ENCODE results near the gene ZNF541. TPM values are rescaled to one million over a fixed set of nuclear protein-coding genes. Genes with fewer than 3 reads are reported as not detected.

Gene ZNF541
- total RNA-seq, 4 donors from 2014 or later: 0.16 TPM; not detected in 3

GRCh38 chr19:47610902-47611301 is 38.0 kb upstream of the ZNF541 start:
- peaks cover 24 to 46% (median 27%) of the 10 kb centered on the region in 4 donors for H3K4me1 ChIP-seq
- no peaks in the 10 kb centered on the region for H3K27me3 ChIP-seq
- H3K27ac ChIP-seq: peak overlapping the region; percentile 97 to 98 (median 98)
- TF ChIP-seq POLR2A (IDR thresholded peaks at IDR 0.05): no peak
- TF ChIP-seq CTCF (IDR thresholded peaks at IDR 0.05): no peak
- no peak for TF ChIP-seq EP300 (IDR thresholded peaks at IDR 0.05; ENCODE audit: low read depth)
- TF ChIP-seq POLR2AphosphoS5 (IDR thresholded peaks at IDR 0.05): no peak
- peak; percentile 32 for DNase-seq
- WGBS, 2 donors (ENCODE audit: low coverage in 1 of 2): 55 to 69% methylated on average over 3 to 7 of the region's 7 CpGs
- in situ Hi-C loops (cut with MboI; ENCODE audit: low pct_ligation_motif_present in 1 of 4, low pct_unique_long_range_greater_than_20kb in 1 of 4, low sequenced_read_pairs in 3 of 4) (no loop called here), intact Hi-C loops (cut with DNase I; ENCODE audit: low total_unique reads) (no loop called here)
- H3K36me3 ChIP-seq: no peaks in the 10 kb centered on the region
- H3K4me3 ChIP-seq: peak overlapping the region in 1 of 4 donors; percentile 90
- no peaks in the 10 kb centered on the region for H3K9me3 ChIP-seq

GRCh38 chr19:47609906-47610894 is 37.3 kb upstream of the ZNF541 start:
- H3K36me3 ChIP-seq: no peaks in the 10 kb centered on the region
- in situ Hi-C loops (cut with MboI; ENCODE audit: low pct_ligation_motif_present in 1 of 4, low pct_unique_long_range_greater_than_20kb in 1 of 4, low sequenced_read_pairs in 3 of 4): loop anchor here in 2 of 4 donors (5.0 to 10.0 kb wide), 2 partner anchors 95 to 98 kb away; partner anchors contain the start of gene NAPA (in 1 of the 2)
- no peaks in the 10 kb centered on the region for H3K27me3 ChIP-seq
- peaks cover 24 to 46% (median 27%) of the 10 kb centered on the region in 4 donors for H3K4me1 ChIP-seq
- peak in 2 of 3 donors; percentile 63 to 68 for TF ChIP-seq POLR2AphosphoS5 (IDR thresholded peaks at IDR 0.05)
- TF ChIP-seq EP300 (IDR thresholded peaks at IDR 0.05; ENCODE audit: low read depth): no peak
- peak; percentile 62 for TF ChIP-seq POLR2A (IDR thresholded peaks at IDR 0.05)
- TF ChIP-seq CTCF (IDR thresholded peaks at IDR 0.05): no peak
- H3K27ac ChIP-seq: peak overlapping the region; percentile 97 to 98 (median 98)
- WGBS, 2 donors (ENCODE audit: low coverage in 1 of 2): 0 to 1% methylated on average over 1 to 31 of the region's 50 CpGs
- no peaks in the 10 kb centered on the region for H3K9me3 ChIP-seq
- peak; percentile 69 for DNase-seq
- intact Hi-C loops (cut with DNase I; ENCODE audit: low total_unique reads): loop anchor here (2.0 kb wide), 1 partner anchor 53 kb away; no protein-coding TSS in a partner anchor
- peak overlapping the region; percentile 85 to 97 (median 91) for H3K4me3 ChIP-seq

GRCh38 chr19:47608969-47609905 is 36.3 kb upstream of the ZNF541 start, which contains the start of gene BICRA:
Gene BICRA, plus strand, starts transcription at chr19:47609134. Its CDS starts 64,441 bp downstream, at chr19:47673575.
- 1% methylated on average over 55 of the region's 94 CpGs; no CpG with 5 or more reads in 1 of the 2 donors for WGBS, 2 donors (ENCODE audit: low coverage in 1 of 2)

More at GRCh38 chr19:47608969-47609905, 36.3 kb upstream of the ZNF541 start, which contains the start of gene BICRA:
- peak; percentile 11 for TF ChIP-seq POLR2A (IDR thresholded peaks at IDR 0.05)
- TF ChIP-seq POLR2AphosphoS5 (IDR thresholded peaks at IDR 0.05): peak; percentile 4 to 73 (median 67)
- TF ChIP-seq EP300 (IDR thresholded peaks at IDR 0.05; ENCODE audit: low read depth): no peak
- TF ChIP-seq CTCF (IDR thresholded peaks at IDR 0.05): no peak
- peak; percentile 84 for DNase-seq
- Histone ChIP-seq H3K27me3 (no peaks in the 10 kb centered on the region), H3K27ac (peak within 1 kb of the TSS; percentile 97 to 98 (median 98)), H3K9me3 (no peaks in the 10 kb centered on the region), H3K36me3 (no peaks in the 10 kb centered on the region), H3K4me3 (peak within 1 kb of the TSS; percentile 85 to 97 (median 91)), H3K4me1 (peaks cover 24 to 46% (median 27%) of the 10 kb centered on the region in 4 donors)
- in situ Hi-C loops (cut with MboI; ENCODE audit: low pct_ligation_motif_present in 1 of 4, low pct_unique_long_range_greater_than_20kb in 1 of 4, low sequenced_read_pairs in 3 of 4): loop anchor here in 2 of 4 donors (5.0 to 10.0 kb wide), 2 partner anchors 94 to 97 kb away; partner anchors contain the start of gene NAPA (in 1 of the 2)
- intact Hi-C loops (cut with DNase I; ENCODE audit: low total_unique reads): loop anchor here (1.0 to 2.0 kb wide), 2 partner anchors 54 to 90 kb away; no protein-coding TSS in a partner anchor

Measured in transverse colon (tissue), 4 donors.